Fibroblast of skin of left quadriceps (primary cell): Measurements from ENCODE around the gene CCDC70.
A peak's percentile ranks its signal among the peaks of the same experiment; 100 is the strongest.

Experiments
- DNase-seq, 2 experiments: peaks; one replicate each; pipeline ENCODE4 v3.0.0-alpha.2; 2013; ENCODE audit warnings: low read depth in 2 of 2

Gene CCDC70

DNA sequence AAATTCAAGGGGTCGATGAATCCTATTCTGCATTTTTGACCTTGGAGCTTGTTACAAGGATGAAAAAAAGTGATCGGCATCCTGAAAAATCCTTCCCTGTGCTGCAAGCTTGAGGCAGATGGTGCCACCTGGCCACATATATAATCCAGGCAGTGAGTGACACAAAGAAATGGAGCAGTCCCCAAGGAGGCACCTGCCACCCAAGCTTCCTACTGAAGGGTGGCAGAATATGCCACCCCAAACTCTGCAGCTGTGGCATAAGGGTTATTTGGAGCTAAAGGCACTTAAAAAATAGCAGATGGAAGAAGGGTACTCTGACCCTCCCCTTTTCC is 32.2 kb upstream of the CCDC70 start:
- DNase-seq = no peak

DNA sequence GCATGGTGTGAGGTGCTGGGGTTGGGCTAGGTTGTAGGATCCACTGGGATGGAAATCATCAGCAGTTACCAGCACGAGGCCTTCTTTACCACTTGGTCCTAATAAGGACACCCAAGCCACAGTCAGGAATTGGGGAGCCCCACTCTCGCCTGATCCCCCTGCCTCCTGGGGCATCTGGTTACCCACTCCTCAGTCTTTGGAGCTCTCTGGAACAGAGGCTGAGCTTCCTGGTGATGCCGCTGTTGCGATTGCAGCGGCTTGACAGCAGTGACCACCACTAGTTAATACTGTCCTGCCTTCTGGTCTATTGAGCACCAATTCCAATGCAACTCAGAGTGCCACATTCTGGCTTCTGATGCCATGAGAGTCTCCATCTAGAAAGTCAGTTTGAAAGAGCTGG is 30.2 kb upstream of the CCDC70 start:
- DNase-seq = no peak

DNA sequence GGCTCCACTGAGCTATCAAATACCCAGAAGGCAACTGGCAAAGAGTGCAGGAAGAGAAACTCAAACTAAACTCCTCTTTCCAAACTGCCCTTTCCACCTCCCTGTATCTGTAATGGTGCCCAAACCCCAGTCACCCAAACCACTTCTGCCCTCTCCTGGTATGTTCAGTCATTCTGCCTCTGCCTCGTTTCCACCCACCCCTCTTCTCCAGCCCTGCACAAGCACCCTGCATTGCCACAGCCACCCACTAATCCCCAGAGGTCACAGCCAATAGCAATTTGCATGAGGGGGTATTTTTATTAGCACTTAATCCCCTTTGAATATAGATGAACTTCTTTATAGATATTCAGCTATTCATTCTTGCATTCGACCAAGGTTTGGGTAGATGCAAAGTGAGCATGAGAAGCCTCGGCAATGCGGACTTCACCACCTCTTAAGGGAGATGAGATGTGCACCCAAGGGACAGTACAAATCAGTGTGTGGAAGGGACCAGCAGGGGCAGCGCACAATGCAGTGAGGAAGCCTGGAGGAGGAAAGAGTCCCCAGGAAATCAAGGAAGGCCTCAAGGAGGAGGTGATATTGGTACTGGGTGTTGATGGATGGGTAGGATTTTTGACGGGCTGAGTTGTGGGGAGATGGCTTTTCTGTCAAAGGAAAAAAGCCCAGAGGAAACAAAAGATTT is 29.2 kb upstream of the CCDC70 start:
- DNase-seq = no peak

DNA sequence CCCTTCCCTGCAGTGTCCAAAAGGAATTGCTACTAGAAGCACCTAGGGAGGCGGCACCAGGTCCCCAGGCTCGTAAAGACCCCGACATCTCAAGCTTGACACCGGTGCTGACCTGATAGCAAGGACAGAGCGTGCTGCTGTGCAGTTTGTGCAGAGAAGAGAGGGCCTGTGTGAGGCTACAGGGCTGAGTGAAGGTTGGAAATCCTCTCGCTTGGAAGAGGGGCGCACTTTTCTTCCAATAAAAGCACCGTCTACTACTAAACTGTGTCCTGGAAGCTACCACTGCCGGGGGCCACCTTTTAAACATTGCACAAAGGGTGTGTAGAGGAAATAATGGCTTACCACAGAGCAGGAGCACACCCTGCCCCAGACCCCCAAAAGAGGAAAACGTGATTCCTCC is 27.8 kb upstream of the CCDC70 start:
- no peak for DNase-seq

DNA sequence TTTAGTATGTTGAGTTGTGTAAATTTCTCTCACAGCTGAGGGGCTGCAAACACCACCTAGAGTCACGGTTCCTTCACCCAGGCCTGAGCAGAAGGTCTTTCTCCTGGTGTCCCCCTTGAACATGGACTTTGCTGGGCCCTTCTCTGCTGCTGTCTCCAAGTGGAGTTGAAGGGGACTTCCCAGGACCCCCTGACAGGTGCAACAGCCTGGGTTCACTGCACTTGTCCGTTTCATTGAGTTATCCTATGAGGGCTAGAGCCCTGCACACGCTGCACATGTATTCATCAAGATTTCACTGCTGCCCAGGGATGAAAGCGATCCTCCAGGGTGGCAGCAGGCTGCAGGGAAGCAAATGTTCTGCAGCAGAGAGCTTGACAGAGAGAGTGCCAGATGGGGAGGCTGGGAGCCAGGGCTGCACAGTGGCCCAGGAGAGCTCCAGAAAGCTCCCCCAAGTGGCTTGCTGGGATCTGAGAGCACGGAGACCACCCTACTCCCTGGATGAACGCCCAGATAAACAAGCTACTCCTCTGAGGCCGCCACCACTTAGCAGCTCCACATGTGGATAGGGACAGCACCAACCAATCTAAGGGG is 27.1 kb upstream of the CCDC70 start:
- no peak for DNase-seq

DNA sequence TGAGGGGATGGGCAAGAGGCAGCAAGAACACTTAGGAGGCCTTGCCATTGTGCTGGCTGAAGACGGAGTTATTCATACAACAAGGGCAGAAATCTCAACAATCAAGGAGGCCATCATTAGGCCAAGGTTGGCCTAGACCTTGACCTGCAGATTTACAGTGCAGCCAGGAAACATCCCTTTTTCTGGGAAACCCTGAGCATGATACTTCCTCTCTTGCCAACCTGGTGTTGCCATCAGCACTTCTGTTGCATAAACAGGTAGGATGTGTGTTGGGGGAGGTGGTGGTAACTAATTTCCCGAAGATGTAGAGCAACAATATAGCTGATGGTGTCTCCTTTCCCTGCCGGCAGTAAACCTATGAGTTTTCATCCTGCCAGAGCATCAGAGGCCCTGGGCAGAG is 24.8 kb upstream of the CCDC70 start:
- no peak for DNase-seq

DNA sequence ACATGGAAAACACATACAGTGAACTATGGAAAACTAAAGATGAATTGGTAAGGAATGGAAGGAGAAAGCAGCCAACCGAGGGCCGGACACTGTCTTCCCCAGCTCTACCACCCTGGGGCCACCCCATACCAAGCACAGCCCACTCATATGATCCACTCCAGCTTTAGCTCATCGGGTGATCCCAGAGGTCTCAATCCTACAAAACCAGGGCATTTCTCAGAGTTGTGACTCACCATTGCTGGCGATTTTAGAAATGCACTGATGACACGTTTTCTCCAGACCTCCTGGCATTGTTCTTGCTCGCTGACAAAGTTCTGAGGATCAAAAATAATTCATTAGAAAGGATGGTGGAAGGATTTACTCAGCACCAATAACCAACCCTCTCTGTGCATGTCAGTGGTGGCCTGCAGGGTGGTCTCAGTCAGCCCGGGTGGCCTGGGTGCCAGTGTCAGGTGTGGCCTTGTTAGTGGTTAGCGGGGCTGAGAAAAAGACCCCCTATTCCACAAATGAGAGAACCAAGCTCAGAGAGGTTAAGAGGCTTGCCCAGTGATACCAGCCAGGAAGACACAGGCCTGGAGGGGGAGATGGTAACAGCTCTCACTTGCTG is 23.4 kb upstream of the CCDC70 start:
- no peak for DNase-seq

DNA sequence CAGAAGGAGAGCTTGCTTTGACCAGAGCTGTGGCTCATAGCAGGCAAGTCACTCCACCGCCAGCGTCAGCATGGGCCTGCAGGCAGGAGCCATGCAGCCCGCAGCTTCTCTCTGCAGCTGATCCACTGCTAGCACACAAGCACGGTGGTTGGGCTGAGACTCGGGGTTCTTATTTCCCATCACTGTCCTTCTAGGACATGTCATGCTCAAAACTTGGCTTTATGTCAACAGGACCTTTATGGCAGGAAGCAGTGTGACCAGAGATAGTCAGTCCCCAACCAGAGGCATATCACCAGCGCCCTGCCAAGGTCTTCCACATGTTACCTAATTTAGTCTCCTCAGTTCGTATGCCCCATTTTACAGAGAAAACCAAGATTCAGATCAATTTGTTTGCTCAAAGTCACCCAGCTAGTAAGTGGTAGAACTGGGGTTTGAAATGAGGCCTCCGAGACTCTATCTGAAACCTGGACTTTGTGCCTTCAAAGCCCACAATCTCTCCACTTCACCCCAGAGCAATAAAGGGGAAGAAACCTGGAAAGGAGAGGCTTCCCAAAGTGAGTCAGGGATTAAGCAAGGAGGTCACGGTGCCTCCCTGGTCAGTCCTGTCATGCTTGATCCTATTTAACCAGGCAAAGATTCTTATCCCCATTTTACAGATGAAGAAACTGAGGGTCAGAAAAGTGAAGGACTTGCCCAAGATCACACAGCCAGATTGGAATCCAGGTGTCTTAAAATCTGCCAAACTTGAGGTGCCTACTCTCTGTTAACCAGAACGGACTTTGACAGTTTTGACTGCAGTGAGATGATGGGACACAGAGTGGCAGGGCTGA is 21.8 kb upstream of the CCDC70 start:
- no peak for DNase-seq

DNA sequence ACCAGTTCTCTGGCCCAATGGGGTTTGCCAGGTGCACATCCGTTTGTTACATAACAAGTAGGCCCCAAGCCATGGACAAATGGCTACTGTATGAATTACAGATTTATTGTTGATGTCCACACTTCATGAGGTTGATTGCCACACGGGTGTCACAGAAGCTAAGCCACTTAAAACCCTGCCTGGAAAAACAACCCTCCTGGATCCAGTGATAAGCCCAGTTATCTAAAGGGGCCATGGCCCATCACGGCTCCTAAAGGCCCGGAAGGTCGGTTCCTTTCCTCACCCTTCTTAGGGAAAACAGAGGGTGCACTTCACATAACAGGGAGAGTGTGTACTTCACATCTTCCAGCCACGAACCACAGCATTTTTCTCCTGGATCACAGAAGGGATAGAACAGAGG is 20.9 kb upstream of the CCDC70 start:
- no peak for DNase-seq

DNA sequence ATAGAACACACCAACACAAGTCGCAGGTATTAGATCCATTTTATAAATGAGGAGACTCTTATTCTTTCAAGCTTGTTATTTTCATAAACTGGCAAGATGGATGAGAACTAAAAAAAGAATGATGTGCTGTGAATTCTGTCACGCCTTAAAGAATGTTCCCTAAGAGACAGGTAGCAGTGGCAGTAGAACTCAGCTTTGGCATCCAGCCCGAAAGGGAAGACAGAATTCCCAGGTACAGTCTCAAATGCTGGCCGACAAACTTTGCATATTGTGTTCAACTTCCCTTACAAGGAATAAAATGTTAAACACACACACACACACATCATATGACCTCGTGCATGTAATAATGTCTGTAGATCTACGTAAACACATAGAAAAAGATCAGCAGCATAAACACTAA is 20.0 kb upstream of the CCDC70 start:
- DNase-seq = no peak

DNA sequence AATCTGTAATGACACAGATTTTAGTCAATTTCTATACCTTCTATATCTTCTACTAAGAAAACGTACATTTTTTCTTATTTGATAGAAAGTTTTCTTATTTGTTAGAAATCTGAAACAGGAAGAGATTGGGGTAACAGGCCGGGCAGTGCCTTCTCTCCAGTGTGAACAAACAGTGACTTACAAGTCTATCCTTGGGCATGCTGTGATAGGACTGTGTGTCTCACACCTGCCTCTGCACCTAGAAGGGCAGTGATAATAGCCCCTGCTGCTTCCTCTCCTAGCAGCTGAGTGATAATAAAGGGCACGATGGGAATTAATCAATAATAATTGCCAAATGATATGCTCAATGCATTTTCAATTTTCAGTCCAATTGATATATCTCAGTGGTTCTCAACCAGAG is 18.2 kb upstream of the CCDC70 start:
- DNase-seq = no peak

DNA sequence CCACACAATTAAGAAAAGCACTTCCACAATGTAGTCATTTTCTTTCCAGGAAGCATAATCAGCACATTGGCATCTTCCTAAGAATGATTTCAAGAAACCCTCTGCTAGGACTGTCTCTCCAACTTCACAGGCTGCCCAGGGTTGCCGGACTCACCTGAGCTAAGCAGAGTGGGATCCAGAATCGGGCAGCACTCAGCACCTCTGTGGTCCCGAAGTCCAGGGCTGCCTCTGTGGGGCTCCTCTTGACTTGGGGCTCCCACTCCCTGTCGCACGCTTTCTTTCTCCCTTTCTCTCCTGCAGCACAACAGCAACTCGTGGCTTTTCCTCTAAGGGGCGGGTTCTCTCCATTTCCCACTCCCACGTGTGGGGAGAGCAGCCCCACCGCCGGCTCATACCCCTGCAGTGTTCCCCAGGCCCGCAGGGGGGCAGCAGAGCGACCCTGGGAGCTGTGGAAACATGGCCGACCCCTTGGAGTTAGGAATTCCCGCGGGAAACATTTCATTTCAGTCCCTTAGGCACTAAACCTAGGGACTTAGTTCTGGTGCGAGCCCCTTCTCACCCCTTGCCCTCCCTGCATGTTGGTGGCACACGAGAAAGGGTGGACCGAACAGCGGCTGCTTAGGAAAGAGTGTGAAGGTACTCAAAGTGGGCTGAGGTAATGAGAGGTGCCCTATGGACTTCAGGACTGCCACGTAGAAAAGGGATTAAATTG is 16.8 kb upstream of the CCDC70 start, which contains the start of gene TMEM272:
TSS of gene TMEM272 (minus strand) at position 316 of the 712 bp plus-strand sequence. CDS start 6,647 bp downstream, outside the sequence.
- no peak for DNase-seq

DNA sequence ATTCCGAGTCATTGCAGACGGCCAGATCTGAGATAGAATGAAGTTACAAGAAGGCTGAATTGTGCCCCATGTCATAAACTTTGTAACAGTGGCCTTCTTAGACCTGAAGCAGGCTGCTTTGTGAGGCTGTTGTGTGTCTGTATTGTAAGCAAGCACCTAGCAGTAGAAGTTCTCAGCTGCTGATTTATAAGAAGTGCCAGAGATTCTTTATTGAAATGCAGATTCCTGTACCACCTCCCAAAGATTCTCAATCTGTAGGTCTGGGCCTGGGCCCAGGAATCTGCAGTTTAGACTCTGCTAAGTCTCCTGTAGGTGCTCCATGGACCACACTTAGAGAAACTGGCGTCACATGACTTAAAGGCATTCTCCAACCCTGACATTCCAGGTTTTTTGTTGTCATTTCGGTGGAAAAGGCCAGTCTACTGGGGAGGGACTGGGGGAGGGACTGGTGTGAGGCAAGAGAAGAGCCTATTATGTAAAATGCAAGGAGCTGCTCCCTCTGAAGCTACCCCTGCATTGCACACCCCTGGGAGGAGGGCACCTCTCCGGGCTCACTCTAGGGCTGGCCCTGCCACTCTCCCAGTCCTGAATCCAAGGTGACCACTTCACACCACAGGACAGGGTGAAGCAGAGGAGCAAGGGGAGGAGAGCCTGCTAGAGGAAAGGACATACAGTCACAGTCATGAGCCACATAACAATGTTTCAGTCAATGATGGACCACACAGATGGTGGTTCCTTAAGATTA is 16.0 kb upstream of the CCDC70 start:
- no peak for DNase-seq

DNA sequence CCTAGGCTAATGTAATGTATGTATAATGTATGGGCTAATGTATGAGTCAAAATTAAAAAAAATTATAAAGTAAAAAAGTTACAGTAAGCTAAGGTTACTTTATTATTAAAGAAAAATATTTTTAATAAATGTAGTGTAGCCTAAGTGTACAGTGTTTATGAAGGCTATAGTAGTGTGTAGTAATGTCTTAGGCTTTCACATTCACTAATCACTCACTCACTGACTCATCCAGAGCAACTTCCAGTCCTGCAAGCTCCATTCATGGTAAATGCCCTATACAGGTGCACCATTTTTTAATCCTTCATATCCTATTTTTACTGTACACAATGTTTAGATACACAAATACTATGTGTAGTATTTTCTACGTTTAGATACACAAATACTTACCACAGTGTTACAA is 15.0 kb upstream of the CCDC70 start:
- DNase-seq = no peak

DNA sequence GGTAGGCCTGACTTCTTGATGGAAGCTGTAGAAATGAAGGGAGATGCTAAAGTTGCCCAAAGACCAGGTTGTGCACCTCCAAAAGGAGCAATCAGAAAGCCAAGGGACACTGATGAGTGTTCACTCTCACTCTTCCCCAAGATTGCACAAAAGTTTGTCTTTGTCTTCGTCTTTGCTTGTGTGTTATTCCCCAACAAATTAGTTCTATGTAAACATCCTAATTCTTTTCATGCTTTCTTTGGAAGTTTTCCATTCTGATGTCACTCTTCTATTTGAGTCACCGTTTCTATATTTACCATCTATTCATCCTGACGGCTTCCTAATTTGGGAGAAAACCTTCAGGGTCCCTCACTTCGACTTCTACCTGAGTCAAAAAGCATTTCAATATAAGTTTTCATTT is 13.1 kb upstream of the CCDC70 start:
- DNase-seq = peak; percentile 16 to 30

DNA sequence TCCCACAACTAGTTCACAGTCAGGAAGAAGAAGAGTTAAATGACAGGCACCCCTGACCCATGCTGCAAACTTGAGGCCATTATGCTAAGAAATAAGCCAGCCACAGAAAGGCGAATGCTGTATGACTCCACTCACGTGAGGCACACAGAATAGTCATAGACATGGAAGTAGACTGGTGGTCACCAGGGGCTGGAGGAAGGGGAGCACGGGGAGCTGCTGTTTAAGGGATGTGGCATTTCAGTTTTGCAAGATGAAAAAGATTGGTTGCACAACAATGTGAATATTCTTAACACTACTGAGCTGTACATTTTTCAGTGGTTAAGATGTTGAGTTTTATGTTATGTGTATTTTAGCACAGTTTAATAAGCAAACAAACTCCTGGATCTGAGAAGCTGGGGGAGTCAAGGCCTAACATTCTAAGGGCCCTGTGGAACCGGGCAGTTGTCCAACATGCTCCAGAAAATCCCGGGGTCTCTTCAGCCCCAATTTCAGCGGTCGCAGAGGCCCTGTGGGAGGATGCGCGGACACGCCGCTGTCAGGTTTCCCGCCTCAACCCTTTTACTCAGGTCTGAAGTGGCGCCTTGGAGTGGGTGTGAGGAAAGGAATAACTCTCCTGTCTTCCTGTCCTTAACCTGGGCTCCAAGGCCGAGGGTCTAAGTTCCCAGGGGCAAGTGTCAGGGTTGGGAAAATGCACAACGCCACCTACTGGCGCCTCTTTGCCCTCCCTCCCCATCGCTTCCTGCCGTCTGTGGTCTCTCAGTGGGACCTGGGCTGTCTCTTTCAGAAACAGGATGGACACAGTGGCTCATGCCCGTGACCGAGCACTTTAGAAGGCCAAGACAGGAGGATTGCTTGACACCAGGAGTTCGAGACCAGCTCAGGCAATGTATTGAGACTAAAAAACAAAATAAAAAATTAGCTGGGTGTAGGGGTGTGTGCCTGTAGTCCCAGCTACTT is 12.3 kb upstream of the CCDC70 start:
- DNase-seq = no peak

DNA sequence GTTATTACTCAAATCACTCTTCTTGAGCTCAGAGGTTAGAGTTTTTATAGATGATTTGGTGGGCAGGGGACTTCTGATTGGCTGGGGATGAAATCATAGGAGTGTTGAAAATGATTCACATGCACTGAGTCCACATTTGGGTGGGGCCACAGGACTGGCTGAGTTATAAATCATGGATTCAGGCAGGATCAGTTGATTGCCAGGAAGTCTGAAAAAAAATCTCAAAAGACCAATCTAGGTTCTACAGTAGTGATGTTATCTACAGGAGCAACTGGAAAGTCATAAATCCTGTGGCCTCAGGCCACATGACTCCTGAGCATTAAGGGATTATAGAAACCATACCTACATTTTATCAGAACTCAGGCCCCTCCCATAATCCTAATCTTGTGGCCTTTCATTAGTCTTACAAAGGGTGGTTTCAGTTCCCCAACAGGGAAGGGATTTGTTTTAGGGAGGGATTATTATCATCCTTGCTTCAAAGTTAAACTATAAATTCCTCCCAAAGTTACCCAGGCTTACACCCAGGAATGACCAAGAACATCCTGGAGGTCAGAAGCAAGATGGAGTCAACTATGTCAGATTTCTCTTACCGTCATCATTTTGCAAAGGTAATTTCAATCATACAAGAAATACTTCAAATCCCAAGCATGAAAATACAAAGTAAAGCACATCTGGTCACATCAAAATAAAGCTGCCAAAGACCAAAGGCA is 5.6 kb upstream of the CCDC70 start:
- DNase-seq = no peak

DNA sequence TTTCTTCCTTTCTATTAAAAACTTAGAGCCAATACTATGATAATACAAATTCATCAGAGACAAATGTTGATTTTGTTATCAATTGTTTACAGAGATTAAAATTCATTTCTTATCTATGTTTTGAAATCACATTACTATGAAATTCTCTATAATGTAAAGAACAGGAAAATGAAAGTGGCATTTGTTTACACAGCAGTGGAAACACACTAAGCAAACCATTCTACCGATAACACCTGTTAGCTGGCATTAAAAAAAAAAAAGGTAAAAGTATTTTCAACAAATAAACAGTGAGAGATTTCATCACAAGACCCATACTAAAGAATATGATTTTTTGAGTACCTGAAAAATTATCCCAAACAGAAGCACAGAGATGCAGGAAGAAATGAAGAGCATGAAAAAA is 4.8 kb upstream of the CCDC70 start:
- no peak for DNase-seq

DNA sequence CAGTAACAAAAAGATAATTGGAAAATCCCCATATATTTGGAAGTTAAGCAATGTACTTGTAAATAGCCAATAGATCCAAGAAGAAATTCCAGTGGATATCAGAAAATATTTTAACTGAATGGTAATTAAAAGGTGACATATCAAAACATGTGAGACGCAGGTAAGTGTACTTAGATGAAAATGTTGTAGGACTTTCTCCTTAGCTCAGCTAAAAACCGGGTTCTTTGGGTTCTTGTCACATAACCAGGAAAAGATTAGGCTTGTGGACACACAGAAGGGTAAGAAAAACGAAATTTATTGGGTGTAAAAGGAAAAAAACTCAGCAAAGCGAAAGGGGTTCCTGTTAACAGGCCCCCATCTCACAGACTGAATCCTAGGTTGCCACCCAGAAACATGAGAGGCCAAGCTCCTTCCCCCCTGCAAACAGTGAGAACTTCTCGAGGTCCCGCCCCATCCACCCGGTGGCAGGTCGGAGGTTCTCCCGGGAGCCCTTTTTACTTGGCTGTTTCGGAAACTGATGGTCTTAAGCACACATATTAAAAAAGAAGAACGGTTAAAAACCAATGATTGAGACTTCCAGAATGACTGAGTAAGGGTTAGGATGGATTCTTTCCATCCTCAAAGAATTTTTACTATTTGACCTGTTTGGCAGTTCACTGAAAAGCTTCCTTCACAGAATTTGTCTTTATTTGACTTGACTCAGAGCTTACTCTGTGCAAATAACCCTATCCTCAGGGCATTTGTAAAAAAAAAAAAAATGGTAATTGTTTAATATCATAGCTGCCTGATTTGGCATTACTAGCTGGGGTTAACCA is 3.1 kb upstream of the CCDC70 start:
- DNase-seq = no peak
